GM03348 (cell line): ENCODE measurements around the gene PRIMA1.

Source experiments
- DNase-seq: peaks from one replicate; pipeline ENCODE4 v3.0.0; 2012; ENCODE audit warnings: low spot score

PRIMA1 gene

GRCh38 chr14:93731753-93732152, 56.5 kb downstream of the PRIMA1 start:
- no peak for DNase-seq

DNA sequence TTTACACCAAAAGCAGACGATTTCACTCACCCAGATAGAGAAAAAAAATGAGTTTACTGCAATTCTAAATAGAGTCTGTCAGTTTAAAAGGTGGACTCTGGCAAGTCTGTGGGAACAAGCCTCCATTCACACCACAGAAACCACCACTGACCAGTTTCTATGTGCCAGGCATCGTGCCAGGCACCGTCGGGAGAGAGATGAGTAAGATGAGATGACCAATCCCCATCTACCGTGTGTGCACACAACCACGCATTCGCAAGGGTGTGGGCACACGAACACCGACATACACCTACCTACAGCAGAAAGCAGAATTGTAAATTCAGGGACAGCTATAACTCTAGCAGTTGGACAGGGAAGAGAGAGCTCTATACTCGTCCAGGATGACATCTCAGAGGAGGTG, 58.3 kb downstream of the PRIMA1 start:
- DNase-seq = no peak

- DNase-seq = no peak
Measured at GRCh38 chr14:93728651-93729016, 59.7 kb downstream of the PRIMA1 start.

DNA sequence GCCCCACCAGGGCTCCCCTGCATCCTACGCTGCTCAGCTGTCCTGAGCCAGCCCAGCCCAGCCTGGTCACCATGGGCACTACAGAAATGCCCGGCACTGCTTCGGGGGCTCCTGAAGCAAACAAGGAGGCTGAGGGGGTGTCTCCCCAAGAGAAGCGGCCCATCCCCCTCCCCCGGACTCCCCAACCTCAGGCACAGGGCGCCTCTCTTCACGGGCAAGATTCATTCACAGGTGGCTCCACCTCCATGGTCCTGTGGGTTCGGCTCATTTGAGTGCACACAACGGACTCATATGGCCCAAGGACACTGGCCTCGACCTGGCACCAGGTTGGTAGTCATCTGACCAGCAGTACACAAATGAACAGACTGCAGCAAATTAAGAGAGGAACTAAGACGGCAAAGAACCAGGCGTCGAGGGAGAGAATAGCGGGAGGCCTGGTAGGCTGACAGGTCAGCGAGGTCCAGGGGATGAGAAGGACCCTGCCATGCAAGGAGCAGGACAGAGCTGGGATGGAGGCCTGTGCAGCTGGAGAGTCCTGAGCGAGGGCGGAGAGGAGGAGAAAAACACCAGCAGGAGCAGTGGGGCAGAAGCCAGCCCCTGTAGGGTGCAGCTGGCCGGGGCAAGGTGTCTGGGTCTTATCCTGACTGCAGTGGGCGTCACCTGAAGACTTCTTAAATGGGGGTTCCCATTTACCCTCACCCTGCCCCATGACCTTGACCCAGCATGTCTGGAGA, 60.2 kb downstream of the PRIMA1 start:
- DNase-seq = no peak

DNA sequence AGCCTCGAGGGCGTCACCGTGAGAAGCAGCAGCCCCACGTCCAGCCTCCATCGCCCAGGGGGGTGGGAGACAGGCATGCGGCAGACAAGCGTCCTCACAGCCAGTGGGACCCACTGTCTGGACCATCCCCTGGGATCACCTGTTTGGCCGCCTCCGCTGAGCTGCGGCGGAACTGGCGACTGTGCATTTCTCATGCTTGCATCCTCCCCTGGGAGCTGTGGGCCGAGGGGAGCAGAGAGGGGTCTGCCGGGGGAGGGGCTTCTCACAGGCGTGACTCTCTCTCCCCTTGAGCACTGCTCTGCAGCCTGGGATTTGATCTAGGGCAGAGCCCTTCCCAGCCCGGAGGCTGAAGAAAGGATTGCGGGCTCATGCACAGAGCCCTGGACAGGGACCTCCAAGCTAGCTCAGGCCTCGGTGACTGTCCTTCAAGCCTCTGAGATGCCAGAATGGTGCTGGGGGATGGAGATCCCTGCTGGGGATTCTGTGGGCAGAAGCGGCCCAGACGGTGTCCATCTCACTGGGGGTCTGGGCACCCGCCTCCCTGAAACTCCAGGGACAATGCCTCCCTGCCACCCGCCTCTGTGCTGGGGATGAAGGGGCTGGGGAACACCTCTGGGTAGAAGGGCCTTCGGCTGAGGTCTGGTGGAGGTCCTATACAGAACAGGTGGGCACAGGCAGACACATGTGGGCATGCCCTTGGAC, 61.1 kb downstream of the PRIMA1 start:
- DNase-seq = no peak

DNA sequence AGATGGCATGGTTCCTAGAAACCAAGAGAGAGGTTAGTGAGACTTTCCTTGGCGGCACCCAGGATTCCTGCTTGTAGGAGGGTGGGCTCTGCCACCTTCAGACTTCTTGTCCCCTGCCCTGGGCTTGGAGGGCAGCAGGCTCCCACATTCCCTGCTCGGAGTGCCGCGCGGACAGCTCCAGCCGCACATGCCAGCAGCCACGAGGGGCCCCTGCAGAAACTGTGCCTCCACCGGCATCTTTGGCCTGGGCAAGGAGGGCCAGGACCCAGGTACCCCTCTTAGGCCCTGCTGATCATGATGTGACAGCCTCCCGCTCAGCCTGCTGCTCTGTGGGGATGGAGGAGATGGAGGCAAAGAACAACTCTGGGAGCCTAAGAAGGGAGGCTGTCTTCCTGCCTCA, 62.3 kb downstream of the PRIMA1 start:
- DNase-seq = no peak

- DNase-seq = no peak
Measured at GRCh38 chr14:93725002-93725582, 63.2 kb downstream of the PRIMA1 start.

GRCh38 chr14:93723001-93723400, 65.3 kb downstream of the PRIMA1 start:
- no peak for DNase-seq

DNA sequence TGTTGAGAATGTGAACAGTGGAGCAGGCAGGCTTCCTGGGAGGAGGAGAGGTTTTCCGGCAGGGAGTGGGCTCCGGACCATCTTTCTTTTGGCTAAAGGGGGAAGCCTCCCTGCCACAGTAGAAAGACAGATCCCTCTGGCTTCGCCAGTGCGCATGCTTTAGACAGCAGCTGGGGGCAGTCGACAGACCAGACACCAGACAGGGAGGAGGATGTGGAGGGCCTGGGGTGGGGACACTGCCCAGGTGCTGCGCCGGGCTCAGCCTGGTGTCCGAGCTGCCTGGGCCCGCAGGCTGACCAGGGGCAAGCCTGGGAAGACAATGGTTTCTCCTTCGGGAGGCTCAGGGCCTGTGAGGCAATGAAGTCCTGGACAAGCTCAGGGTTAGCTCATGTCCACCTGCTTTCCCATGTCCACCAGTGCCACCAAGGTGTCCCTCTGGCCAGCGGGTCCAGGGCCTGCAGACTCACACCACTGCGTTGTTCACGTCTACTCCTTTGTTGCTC, 67.3 kb downstream of the PRIMA1 start:
- no peak for DNase-seq

- no peak for DNase-seq
Measured at GRCh38 chr14:93720076-93720815, 68.0 kb downstream of the PRIMA1 start.

GRCh38 chr14:93719256-93719655, 69.0 kb downstream of the PRIMA1 start:
- DNase-seq = no peak

DNA sequence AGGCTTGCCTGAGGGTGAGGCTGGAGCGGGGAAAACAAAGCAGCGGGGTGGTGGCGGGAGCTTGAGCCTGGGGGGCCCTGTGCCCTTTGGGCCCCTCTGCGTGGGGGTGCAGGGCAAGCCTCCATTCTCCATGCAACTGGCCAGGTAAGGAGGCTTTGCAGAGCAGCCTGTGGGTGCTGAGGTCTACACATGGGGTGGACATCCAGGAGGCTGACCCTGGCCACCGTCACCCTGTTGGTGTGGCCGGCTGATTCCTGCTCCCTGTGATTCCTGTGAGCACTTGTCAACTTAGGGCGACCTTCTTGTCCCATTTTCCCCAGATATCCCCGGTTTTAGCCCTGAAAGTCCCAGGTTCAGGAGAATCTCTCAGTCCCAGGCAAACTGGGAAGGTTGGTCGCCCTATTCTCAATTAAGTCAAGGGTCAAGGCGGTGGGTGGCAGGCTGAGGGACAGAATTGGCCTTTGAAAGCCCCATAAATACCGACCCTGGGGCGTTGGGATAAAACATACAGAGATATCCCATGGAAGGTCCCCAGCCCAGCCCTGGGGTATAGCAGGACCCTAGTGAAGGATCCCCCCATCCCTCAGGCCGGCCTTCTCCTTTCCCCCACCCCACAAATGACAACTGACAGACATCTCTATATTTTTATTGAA, 70.5 kb downstream of the PRIMA1 start:
- no peak for DNase-seq

DNA sequence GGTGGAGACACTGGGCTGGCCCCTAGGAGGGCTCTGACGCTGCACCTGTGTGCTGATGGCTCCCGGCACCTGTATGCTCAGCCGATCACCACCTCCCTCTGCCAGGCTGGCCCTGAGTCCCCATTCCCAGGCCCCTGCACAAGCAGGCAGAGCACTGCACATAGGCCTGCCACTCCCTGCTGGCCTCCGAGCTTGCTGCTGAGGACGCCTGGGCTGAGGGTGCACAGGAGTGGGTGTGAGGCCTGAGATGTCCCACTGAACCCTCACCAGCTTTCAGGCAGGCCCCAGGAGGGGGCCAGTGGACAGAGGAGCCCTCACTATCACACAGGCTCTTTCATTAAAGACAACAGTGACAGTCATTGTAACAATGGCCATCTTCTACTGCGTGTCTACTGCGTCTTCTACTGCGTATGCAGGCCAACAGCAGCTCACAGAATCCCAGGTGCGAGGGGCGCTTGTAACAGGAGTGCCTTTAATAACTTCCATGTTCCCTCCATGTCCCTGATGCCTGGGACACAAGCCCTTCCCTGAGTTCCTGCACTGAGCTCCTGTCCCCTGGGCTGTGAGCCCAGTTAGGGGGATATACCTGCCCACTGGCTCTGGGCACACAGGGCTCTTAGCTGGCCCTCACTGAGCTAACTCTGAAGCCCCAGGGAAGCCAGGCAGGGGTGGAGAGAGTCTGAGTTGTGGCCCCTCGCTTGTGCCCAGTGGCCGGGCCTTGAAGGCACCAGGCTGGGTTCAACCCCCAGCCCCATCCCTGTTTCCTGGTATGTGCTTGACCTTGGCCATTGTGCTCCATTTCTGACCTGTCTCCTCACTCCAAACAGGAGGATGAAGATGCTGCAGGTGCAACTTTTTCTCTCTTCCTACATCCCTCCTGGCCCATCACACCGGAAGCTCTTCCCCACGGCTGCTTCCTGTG, 71.3 kb downstream of the PRIMA1 start:
- no peak for DNase-seq

- DNase-seq = no peak
Measured at GRCh38 chr14:93716002-93716745, 72.1 kb downstream of the PRIMA1 start.

DNA sequence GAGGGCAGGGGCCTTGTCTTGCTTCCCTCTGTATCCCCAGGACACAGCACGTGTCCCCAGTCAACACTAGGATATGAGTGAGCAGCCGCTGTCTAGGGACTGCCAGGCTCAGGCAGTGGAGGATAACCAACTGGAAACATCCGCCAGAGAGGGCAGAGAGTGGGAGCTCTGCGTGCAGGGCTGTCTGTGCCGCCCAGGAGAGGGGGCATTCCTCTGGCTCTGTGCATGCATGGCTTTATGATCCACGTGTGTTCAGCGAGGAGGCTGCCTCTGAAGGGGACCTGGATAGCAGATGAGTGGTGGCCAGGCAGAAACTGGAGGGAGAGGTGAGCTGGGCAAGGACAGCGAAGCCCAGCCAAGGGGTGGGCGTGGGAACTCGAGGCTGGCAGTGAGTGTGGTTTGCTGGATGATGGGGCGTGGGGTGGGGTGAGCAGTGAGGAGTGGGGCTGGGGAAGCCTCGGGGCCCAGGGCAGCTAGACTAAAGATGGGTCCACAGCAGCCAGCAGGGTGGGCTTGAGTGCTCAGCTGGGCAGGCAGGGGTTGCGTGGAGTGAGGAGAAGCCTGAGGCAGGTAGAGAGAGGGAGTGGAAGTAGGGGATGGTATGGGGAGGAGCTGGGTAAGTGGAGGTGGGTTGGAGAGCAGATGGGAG, 72.9 kb downstream of the PRIMA1 start:
- DNase-seq = no peak

- no peak for DNase-seq
Measured at GRCh38 chr14:93714605-93715004, 73.7 kb downstream of the PRIMA1 start.

DNA sequence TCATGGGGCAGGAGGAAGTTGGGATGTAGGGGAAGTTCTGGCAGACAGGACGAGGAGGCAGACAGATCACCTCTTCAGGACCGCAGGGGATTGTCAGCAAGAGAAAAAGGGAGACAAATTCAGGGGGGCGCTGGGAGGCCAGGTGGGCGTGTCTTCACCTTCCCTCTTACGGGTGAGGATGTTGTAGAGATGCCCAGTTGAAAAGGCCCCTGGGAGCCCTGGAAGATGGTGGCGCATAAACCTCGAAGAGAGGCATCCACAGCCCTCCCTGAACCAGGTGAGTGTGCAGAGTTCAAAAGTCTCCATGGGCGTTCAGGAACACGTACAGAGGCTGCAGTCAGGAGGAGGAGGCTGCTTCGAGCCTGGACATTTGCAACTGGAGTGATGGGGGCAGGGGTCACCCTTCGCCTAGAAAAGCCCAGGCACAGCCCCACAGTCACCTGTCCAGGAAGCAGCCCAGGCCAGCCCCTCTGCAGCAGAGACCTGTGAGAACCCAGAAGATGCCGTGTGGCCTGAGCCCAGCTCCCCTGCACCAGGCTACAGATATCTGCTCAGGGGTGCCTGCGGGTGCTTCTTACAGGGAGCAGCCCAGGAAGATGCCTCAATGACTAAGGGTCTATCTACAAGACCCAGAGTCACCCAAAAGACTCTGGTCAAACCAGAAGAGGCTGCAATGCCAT, 74.4 kb downstream of the PRIMA1 start:
- no peak for DNase-seq

GRCh38 chr14:93712838-93713724, 75.2 kb downstream of the PRIMA1 start:
- no peak for DNase-seq
